B cell (primary cell): ENCODE measurements around the gene LDHD.

Experiments
- CTCF ChIP-seq: fragments of 200-600 bp; IDR thresholded peaks from one replicate; pipeline ENCODE4 v1.8.0; 2022; ENCODE audit warnings: antibody characterized with exemption, mild to moderate bottlenecking
- EZH2 ChIP-seq: IDR thresholded peaks from 2 replicates; pipeline ENCODE4 v1.6.1; 2012; ENCODE audit warnings: borderline replicate concordance, low read depth, mild to moderate bottlenecking, moderate library complexity, low read length; ENCODE audit not compliant: insufficient read depth, poor library complexity, severe bottlenecking

- TF ChIP-seq CTCF (no peak), EZH2 (no peak)
Observed at GRCh38 chr16:75065521-75066149, 50.9 kb downstream of the LDHD start.
